HUES64 (cell line): ENCODE data around the gene RPS16.

Experiments
- H3K27ac ChIP-seq: 2 replicates; pipeline ENCODE4 v1.7.0; 2013; ENCODE audit warnings: low read depth, low read length, inconsistent platforms
- H3K27me3 ChIP-seq: 2 replicates; pipeline ENCODE4 v1.6.1; 2013; ENCODE audit warnings: mild to moderate bottlenecking, low read length; ENCODE audit not compliant: insufficient read depth
- H3K36me3 ChIP-seq: 2 replicates; pipeline ENCODE4 v1.6.1; 2013; ENCODE audit warnings: mild to moderate bottlenecking, low read length; ENCODE audit not compliant: insufficient read depth
- H3K4me1 ChIP-seq: 2 replicates; pipeline ENCODE4 v1.6.1; 2013; ENCODE audit warnings: mild to moderate bottlenecking, low read length, moderate library complexity; ENCODE audit not compliant: insufficient read depth
- H3K4me3 ChIP-seq: 2 replicates; pipeline ENCODE4 v1.5.1; 2013; ENCODE audit warnings: mild to moderate bottlenecking, low read length, moderate library complexity
- H3K9ac ChIP-seq: 2 replicates; pipeline ENCODE4 v1.6.1; 2013; ENCODE audit warnings: mild to moderate bottlenecking, low read depth, low read length
- H3K9me3 ChIP-seq: 2 replicates; pipeline ENCODE4 v1.6.1; 2013; ENCODE audit warnings: low read depth, low read length; ENCODE audit not compliant: insufficient read depth
- WGBS: fragments of 150-250, 120-280 bp; methylation state at CpG from one replicate; pipeline ENCODE4 v1.1.7; 2013; ENCODE audit warnings: missing lambda C conversion rate; 5-methylcytosine and 5-hydroxymethylcytosine counted together

Gene RPS16

GRCh38 chr19:39417463-39418181, 18.1 kb downstream of the RPS16 start:
- no peaks in the 10 kb centered on the region for H3K27me3 ChIP-seq
- WGBS: 95% methylated on average over 29 of the region's 30 CpGs
- H3K27ac ChIP-seq: no peak overlapping the region
- H3K36me3 ChIP-seq: peaks cover 60% of the 10 kb centered on the region
- no peaks in the 10 kb centered on the region for H3K9me3 ChIP-seq
- H3K4me1 ChIP-seq: 0 out of 2 replicates have a peak, but pooled peaks cover 6% of the 10 kb centered on the region
- H3K4me3 ChIP-seq: no peak overlapping the region
- no peak overlapping the region for H3K9ac ChIP-seq

DNA sequence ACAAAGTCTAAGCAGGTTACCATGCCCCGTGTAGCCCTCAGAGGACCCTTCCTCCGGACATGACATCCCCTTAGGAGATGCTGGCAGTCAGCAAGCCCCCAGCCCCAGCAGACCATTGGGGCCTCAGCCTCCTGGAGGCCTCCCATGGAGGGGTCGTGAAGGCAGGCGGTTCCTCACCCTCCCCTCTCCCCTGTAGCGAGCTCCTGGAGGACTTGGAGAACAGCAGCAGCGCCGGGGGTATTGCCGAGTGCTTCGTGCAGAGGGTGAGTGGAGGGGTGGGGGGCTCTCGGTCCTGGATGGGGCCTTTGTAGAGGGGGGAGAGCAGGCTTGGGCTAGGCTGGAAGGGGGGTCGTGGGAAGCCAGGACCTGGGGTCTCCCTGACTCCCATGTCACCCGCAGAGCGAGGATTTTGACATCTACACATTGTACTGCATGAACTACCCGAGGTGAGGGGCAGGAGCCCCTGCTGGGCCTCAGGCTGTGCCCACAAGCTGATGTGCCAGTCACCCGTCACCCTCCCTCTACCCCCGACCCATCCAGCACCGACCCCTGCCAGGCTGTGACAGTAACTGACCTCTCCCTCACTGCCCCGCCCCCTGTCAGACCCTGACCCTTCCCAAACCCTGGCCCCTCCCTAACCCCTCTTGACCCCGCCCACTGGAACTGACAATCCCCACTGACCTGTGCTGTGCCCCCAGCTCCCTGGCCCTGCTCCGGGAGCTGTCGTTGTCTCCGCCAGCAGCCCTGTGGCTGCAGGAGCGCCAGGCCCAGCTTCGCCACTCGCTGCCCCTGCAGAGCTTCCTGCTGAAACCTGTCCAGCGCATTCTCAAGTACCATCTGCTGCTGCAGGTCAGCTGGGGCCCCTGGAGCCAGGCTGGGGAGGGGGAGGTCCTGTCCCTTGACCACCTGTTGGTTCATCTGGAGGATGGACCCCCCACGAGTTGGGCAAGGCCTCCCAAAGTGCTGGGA, 19.3 kb downstream of the RPS16 start:
- Histone ChIP-seq H3K4me3 (no peak overlapping the region), H3K4me1 (peaks cover 9% of the 10 kb centered on the region), H3K36me3 (peaks cover 51% of the 10 kb centered on the region), H3K27me3 (no peaks in the 10 kb centered on the region), H3K27ac (no peak overlapping the region), H3K9ac (no peak overlapping the region), H3K9me3 (no peaks in the 10 kb centered on the region)
- 88% methylated on average over 27 of the region's 27 CpGs for WGBS

- peaks cover 40% of the 10 kb centered on the region for H3K36me3 ChIP-seq
- 0 out of 2 replicates have a peak overlapping the region, but pooled peaks have one; percentile 99 for H3K4me3 ChIP-seq
- no peaks in the 10 kb centered on the region for H3K9me3 ChIP-seq
- no peak overlapping the region for H3K9ac ChIP-seq
- H3K27me3 ChIP-seq: no peaks in the 10 kb centered on the region
- H3K4me1 ChIP-seq: peaks cover 19% of the 10 kb centered on the region
- no peak overlapping the region for H3K27ac ChIP-seq
- 79% methylated on average over 35 of the region's 35 CpGs for WGBS
These were observed 20.4 kb downstream of the RPS16 start for GRCh38 chr19:39415111-39416046.

- Histone ChIP-seq H3K4me1 (peaks cover 23% of the 10 kb centered on the region), H3K36me3 (peaks cover 31% of the 10 kb centered on the region), H3K4me3 (peak overlapping the region; percentile 99), H3K27me3 (no peaks in the 10 kb centered on the region), H3K9ac (peak overlapping the region; percentile 95), H3K9me3 (no peaks in the 10 kb centered on the region), H3K27ac (peak overlapping the region; percentile 99)
- WGBS: 21% methylated on average over 18 of the region's 18 CpGs
These were observed 21.7 kb downstream of the RPS16 start for GRCh38 chr19:39413911-39414608.

DNA sequence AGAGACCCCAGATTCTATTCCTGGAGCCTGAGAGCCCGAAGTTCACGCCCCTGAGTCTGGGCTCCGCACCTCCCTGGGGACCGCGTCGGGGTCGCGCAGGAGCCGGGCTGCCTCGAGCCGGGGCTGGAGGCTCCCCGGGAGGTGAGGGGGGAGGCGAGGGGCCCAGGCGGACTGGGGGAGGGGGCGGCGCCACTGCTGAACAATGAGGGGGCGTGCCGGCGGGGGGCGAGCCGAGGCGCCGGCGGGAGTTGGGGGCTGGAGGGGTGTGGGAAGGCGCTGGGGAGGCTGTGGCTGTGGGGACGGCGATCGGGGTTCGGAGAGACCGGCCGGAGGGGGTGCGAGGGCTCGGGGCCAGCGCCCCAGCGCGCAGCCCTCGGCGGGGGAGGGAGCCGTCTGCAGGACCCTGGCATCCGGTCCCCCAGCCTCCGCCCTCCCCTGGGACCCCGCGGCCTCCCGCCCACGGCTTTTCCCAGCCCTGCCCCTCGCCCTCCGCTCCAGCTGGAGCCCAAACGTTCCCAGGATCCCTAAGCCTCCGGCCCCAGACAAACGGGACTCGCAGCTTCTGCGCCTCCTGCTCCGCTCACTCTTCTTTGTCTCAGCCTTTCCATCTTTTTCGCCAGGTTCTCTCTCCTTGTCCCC, 22.4 kb downstream of the RPS16 start:
- H3K36me3 ChIP-seq: peaks cover 24% of the 10 kb centered on the region
- H3K4me1 ChIP-seq: peaks cover 28% of the 10 kb centered on the region
- H3K4me3 ChIP-seq: peak overlapping the region; percentile 99
- peak overlapping the region; percentile 95 for H3K9ac ChIP-seq
- WGBS: under 1% methylated on average over 54 of the region's 54 CpGs
- H3K9me3 ChIP-seq: no peaks in the 10 kb centered on the region
- H3K27me3 ChIP-seq: no peaks in the 10 kb centered on the region
- peak overlapping the region; percentile 99 for H3K27ac ChIP-seq

DNA sequence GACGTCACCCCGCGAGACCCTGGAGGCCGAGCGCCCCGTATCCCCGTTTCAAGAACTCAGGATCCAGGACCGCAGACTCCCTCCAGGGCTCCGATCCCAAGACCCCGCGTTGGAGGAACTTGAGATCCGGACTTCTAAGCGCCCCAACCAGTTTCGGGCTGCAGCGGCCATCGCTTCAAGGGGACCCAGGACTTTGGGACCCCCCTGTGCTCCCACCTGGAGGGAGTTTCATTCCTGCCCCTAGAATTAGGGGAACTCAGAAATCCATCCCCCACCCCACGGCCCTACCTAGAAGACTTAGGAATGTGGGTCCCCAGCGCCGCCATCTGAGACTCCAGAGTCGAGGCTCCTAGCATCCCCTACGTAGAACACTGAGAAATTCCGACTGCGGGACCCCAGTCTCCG, 22.9 kb downstream of the RPS16 start:
- WGBS: 0% methylated on average over 24 of the region's 24 CpGs
- Histone ChIP-seq H3K27ac (peak overlapping the region; percentile 99), H3K36me3 (peaks cover 20% of the 10 kb centered on the region)

DNA sequence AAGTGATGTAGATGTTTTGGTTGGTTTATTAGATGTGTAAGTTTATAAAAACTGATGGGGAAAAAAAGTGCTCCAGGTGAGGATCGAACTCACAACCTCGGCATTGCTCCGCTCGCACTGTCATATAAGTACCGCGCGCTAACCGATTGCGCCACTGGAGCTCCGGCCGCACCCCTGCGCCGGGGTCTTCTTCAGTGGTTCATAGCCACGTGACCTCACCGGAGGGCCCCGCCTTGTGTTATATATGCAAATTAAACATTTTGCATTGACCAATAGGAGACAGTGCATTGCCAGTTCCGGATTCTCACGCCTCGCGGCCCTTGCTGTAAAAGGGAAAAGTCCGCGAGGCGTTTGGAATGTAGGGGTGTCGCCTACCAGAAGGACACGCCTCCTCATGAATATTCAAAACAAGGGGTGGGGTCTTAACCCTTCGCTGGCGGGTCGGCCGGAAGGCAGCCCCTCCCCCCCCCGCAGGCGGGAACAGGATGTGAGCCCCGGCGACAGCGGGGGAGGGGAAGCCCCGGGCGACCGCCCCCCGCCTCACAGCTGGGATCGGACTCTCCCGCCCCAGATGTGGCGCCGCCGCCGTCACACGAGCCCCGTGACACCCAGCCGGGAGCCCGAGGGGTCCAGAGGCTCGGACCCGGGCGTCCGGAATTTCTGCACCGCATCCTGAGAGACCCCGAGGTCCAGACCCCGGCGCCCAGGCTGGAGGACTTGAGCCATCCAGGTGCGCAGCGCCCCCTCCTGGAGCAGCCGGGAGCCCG, 23.5 kb downstream of the RPS16 start, which contains the start of gene PLEKHG2:
Gene PLEKHG2 (plus strand): TSS at position 570 of the 767 bp plus-strand sequence. CDS start 1,418 bp downstream, outside the sequence.
- peaks cover 15% of the 10 kb centered on the region for H3K36me3 ChIP-seq
- peak within 1 kb of the TSS; percentile 95 for H3K9ac ChIP-seq
- peaks cover 28% of the 10 kb centered on the region for H3K4me1 ChIP-seq
- peak within 1 kb of the TSS; percentile 99 for H3K4me3 ChIP-seq
- H3K9me3 ChIP-seq: no peaks in the 10 kb centered on the region
- under 1% methylated on average over 60 of the region's 60 CpGs for WGBS
- H3K27me3 ChIP-seq: no peaks in the 10 kb centered on the region
- H3K27ac ChIP-seq: peak within 1 kb of the TSS; percentile 99

More for the DNA sequence above, 22.9 kb downstream of the RPS16 start:
- Histone ChIP-seq H3K4me1 (peaks cover 28% of the 10 kb centered on the region), H3K4me3 (peak overlapping the region; percentile 99), H3K9ac (peak overlapping the region; percentile 95), H3K9me3 (no peaks in the 10 kb centered on the region), H3K27me3 (no peaks in the 10 kb centered on the region)

GRCh38 chr19:39411832-39412099, 24.0 kb downstream of the RPS16 start:
- H3K9me3 ChIP-seq: no peaks in the 10 kb centered on the region
- H3K4me3 ChIP-seq: peak overlapping the region; percentile 87
- no peaks in the 10 kb centered on the region for H3K27me3 ChIP-seq
- H3K4me1 ChIP-seq: peaks cover 28% of the 10 kb centered on the region
- H3K9ac ChIP-seq: no peak overlapping the region; the same call in 1 of the 2 replicates
- WGBS: 5% methylated on average over 7 of the region's 7 CpGs
- H3K27ac ChIP-seq: peak overlapping the region; percentile 65; the same call in 1 of the 2 replicates
- peaks cover 10% of the 10 kb centered on the region for H3K36me3 ChIP-seq

GRCh38 chr19:39411081-39411831, 24.5 kb downstream of the RPS16 start:
- Histone ChIP-seq H3K27me3 (no peaks in the 10 kb centered on the region), H3K36me3 (peaks cover 5% of the 10 kb centered on the region; the same call in 1 of the 2 replicates), H3K9ac (no peak overlapping the region), H3K4me1 (peaks cover 28% of the 10 kb centered on the region), H3K4me3 (peak overlapping the region; percentile 87), H3K27ac (peak overlapping the region; percentile 65; the same call in 1 of the 2 replicates), H3K9me3 (no peaks in the 10 kb centered on the region)
- WGBS: 38% methylated on average over 8 of the region's 9 CpGs
